HG03064 (cell line): ENCODE measurements around the gene NXT2.
"Not testable (repeated sequence)": the region's sequence is repeated elsewhere in the genome, so short reads cannot be mapped to it uniquely, and the experiment has no call there.

Experiments
- ATAC-seq: cut with Tn5 transposase; IDR thresholded peaks from one replicate; pipeline ENCODE4 v1.9.1; 2021; ENCODE audit warnings: low read depth; ENCODE audit not compliant: unreplicated experiment

Gene NXT2

DNA sequence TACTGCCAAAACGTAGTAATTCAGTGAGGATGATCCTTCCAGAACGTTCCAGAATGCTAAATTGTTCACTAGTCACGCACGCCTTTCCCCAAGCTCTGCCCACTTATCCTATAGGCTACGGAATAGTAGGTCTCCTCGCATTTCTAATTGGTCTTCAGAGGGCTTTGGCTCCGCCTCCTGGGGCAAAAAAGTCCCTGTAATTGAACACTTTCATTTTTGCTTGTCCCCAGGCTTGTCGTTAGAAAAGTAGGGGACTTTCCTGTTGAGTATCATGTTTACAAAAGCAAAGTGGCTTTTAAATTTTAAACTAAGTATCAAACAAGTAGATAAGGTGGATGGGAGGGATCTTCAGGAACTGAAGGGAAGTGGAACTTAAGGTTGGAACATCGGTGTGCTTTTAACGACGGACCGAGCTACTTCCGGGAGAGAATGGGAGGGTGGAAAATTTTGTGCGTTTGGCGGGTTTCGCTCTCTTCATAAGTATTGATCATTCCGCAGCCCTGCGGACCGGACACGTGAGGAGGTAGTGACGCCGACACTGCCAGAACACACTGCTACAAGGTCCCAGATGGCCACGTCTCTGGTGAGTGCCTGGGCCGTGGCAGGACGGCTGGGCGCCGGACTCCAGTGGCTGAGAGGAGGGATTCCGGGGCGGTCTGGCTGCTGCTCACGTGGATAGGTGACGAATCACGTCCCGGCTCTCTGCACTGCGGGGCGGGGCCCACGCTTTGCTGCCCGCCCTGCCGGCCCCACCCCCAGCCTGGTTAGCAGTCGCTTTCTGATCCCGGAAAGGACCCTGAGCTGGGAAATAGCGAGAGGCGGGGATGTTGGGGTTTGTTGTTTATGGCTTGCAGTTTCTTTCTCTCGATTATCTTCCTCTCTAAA is at the start of gene NXT2:
NXT2 (plus strand) TSS at position 406 of the 885 bp plus-strand sequence; CDS start at position 569, 163 bp downstream.
- peak; percentile 97 for ATAC-seq

DNA sequence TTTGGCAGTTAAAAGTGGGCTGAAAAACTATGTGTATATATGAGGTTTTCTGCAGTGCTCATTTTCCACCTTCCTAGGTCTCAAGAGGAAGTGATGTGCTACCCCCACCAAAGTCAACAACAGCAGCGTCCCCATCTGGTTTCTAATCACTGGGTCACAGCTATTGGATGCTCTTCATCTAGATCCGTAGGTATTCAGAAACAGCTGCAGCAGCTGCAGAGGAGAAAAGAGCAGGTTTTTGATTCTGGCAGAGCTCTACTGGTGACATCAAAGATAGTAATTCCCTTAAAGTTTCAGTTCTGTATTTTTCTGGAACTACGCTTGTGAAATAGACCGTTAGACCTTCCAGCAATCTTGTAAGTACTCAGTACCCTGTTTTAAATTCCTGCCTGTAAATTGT is 49.0 kb upstream of the NXT2 start:
- no peak for ATAC-seq

DNA sequence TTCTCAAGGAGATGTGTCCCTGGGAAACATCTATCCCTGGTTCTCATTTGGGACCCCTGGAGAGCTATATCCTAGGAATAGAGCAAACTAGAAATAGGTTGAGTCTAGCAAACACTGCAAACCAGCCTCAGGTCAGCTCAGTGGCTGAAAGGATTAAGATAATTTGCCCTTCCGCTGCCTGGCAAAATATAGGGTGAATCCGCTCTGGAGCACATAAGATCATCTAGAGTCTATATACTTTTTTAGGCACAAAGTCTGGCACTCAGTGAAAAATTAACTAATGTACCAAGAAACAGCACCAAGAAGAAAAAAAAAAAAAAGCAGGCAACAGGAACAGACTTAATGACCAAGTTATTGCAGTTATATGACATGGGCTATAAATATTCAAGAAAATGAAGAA is 47.5 kb upstream of the NXT2 start:
- ATAC-seq = no peak

DNA sequence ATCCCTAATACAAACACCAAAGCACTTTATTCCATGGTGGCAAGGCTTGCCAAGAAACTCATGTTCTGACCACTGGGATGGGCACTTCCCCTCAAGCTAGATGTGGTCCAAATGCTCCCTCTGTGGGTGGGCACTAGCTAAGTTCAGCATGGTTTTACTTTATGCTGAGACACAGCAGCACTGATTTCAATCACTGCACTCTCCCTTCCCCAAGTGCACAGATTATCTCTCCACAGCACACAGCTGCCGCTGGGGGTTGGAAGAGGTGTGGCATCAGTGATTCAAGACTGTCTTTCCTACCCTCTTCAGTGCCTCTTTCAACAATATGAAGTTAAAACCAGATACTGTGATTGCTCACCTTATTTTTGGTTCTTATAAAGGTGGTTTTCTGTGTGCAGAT is 38.2 kb upstream of the NXT2 start:
- ATAC-seq = no peak

DNA sequence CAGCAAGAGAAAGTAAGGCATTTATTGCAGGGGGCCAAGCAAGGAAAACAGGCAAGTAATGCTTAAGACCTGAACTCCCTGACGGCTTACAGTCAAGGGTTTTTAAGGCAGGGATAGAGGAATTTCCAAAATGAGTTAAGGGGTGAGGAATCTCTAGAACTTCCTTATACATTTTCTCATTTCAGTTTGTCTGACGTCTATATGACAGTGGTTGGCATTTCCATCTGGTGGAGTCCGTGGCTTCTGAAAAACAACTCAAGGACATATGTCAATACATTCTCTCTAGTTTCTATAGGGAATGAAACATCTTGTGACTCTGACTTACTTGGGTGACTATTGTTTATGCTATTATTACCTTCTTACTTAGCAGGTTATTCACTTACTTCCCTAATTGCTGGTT is 35.5 kb upstream of the NXT2 start:
- no peak for ATAC-seq

DNA sequence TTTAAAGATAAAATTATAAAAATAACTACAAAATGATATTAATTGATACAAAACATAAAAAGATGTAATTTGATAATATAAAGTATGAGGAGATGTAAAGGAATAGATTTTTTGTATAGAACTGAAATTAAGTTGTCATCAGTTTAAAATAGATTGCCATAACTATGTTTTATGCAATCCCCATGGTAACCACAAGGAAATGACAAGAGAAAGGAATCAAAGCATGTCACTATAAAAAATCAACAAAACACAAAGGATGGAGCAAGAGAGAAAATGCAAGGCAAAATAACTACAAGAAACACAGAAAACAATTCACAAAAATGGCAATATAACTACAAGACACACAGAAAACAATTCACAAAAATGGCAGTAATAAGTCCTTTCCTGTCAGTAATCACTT is 27.7 kb upstream of the NXT2 start:
- ATAC-seq = no peak

DNA sequence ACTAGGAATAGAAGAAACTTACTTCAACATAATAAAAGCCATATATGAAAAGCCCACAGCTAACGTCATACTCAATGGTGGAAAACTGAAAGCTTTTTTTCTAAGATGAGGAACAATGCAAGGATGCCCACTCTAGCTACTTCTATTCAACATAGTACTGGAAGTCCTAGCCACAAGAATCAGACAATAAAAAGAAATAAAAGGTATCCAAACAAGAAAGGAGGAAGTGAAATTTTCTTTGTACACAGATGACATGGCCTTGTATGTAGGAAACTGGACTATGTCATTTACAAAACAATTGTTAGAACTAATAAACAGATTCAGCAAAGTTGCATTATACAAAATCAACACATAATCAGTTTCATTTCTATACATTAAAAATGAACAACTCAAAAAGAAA is 25.5 kb upstream of the NXT2 start:
- no peak for ATAC-seq

DNA sequence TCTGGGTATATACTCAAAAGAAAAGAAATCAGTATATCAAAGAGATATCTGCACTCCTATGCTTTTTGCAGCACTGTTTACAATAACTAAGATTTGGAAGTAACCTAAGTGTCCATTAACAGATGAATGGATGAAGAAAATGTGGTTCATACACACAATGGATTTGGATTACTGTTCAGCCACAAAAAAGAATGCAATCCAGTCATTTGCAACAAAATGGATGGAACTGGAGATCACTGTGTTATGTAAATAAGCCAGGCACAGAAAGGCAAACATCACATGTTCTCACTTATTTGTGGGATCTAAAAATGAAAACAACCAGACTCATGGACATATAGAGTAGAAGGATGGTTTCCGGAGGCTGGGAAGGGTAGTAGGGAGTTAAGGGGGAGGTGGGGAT is 17.6 kb upstream of the NXT2 start:
- no peak for ATAC-seq

DNA sequence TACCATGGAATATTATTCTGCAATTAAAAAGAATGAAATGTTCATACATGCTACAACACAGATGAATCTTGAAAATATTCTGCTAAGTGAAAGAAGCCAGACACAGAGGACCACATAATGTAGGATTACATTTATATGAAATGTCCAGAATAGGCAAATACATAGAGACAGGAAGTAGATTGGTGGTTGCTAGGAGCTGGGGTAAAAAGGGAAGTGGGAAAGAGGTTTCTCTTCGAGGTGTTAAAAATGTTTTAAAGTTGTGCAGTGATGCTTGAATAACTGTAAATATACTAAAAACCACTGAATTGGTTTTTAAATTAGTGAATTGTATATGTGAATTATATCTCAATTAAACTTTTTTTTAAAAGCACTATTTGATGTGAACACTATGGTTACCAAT is 3.6 kb upstream of the NXT2 start:
- no peak for ATAC-seq

DNA sequence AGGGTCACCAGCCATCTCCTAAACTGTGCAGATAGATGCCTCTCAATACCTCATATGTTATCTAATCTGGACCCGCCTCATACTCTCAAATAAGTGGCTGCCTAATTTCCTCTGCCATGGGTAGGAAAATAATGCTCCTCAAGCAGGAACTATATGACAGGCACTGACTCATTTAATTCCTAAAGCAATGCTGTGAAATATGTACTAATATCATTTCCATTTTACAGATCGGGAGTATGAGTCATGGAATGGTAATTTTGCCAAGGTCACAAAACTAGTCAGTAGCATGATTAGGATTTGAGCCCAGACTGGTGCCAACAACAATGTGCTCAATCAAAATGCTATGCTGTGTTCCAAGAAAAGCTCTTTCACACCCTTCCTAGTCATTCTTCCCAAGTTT is 3.0 kb upstream of the NXT2 start:
- ATAC-seq = no peak

DNA sequence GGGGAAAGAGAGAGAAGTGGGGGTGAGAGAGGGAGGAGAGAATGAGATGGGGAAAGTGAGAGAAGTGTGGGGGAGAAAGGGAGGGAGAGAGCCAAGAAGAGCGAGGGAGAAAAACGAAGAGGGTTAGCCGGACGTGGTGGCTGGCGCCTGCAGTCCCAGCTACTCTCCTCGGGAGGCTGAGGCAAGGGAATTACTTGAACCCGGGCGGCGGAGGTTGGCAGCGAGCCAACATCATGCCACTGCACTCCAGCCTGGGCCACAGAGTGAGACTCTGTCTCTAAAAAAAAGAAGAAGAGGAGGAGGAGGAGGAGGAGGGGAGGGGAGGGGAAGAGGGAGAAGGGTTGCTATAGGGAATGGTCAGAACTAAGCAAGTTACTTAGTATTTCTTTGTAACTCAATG is 1.7 kb upstream of the NXT2 start:
- ATAC-seq = no peak

DNA sequence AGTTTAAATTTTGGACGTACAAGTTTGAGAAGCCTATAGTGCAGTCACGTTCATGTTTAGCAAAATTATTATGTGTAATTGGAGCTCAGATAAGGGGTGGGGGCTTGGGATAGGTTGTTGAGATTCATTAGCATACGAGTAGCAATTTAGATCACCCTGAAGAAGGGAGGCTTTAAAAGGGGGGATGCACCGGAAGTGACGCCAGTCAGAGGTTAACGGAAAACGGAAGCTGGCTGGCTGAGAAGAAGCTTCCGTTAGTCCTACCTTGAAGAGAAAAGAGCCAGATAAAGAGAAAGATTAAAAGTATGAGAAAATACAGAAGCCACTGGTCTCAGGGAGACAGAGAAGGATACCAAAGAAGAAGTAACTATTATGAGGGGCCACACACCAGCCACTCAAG is 1.1 kb upstream of the NXT2 start:
- ATAC-seq = no peak

DNA sequence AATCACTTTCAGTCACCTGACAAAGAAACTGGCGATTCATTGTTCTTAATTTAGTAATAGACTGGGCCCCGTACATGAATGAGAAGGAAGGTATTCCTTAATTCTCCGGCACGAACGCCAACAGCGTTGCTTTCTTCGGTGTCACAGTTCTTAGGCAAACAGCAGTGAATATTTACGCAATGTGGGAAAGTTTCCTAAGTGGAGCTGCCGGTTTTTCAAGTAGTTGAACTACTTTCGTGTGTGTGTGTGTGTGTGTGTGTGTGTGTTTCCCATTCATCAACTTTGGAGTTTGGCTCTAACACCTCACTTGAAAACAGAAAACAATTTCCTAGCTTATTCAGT is 651 bp downstream of the NXT2 start:
- no peak for ATAC-seq

DNA sequence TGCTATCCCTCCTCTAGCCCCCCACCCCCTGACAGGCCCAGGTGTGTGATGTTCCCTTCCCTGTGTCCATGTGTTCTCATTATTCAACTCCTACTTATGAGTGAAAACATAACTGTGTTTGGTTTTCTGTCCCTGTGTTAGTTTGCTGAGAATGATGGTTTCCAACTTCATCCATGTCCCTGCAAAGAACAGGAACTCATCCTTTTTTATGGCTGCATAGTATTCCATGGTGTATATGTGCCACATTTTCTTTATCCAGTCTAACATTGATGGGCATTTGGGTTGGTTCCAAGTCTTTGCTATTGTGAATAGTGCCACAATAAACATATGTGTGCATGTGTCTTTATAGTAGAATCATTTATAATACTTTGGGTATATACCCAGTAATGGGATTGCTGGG is 2.4 kb downstream of the NXT2 start:
- not testable (repeated sequence) for ATAC-seq

DNA sequence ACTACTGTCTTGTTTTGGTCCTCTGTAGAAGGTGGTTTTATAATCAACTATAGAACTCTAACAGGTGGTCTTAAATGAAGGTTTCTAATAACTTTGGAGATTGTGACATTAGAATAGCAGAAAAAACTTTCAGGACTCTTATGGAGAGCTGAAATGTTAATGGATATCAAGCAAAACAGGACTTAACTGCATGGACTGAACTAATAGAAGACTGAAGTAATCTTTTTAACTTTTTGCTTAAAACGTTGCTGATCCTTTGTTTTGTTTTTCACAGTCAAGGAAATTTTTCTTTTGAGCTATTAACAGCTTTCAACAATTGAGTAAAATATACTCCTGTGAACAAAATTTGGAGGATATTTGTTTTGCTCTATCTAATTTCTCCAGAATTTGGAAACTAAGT is 17.2 kb downstream of the NXT2 start:
- ATAC-seq = no peak

DNA sequence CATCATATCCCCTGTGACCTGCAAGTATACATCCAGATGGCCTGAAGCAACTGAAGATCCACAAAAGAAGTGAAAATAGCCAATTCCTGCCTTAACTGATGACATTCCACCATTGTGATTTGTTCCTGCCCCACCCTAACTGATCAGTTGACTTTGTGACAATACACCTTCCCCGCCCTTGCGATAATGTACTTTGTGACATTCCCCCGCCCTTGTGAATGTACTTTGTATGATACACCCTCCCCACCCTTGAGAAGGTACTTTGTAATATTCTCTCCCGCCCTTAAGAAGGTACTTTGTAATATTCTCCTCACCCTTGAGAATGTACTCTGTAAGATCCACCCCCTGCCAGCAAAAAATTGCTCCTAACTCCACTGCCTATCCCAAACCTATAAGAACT is 39.4 kb downstream of the NXT2 start:
- not testable (repeated sequence) for ATAC-seq

DNA sequence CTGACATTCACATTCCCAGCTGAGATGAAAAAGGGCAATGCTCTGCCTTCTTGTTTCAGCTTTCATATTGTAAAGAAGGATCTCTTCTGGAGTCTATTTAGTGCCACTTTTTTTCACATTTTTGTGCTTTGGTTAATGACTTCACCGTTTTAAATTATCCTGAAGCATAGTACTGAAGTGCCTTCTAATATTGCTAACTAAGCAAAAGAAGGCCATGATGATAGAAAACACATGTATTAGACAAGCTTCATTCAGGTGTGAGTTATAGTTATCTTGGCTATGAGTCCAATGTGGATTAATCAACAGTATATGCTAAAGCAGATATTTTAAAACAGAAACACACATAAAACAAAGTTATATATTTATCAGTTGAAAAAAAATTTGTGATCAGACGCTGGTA is 40.4 kb downstream of the NXT2 start:
- no peak for ATAC-seq

DNA sequence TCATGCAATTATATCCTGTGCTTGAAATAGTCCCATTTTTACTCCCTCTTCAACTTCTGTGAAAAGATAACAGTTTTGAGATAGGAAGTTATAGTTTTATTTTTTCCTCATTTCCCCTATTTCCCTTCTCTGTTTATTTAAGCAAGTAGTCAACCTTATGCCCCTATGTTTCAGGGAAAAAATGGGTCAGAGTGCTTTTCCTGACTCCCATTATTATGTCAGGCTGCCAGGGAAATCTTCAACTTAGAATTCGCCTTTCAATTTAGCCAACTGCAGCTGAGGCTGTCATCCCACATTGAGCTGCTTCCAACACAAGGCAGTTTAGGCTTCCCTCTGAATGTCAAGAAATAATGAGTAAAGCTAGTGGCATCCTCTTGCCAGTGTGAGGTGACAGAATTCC is 42.3 kb downstream of the NXT2 start:
- no peak for ATAC-seq

DNA sequence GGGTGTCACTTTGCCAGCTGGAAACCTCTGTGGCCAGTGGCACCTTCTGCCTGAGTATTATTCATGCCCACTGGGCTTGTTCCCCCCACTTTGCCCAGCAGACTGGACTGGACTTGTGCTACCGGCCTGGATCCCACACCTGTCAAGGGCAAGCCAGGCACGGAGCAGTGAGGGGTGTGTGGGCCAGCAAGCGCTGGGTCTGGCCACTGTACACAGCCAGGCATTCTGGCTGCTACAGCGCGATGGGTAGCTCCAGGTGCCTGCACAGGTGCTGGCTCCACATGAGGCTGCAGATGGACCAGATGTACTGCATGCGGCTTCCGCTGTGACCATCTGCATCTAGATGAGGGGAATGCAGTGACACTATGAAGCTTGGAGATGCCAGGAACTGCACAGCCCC is 48.8 kb downstream of the NXT2 start:
- ATAC-seq = no peak

DNA sequence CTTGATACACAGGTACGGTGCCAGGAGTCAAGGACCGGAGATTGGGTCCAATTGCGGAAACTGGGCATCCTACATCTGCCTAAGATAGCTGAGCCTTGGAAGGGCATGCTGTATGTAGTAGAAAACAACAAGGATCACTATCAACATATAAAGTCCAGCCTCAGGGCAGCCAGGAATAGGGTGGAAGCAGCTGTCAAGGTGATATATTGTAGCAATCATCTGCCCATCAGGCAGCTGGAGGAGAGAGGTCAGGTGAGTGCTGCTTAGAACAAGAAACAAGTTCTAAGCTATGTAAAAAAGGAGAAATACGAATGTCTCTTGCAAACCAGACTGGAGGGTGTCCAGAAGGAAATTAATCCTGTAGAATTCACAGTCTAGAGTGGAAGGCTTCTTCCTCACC is 53.5 kb downstream of the NXT2 start:
- ATAC-seq = no peak
